H1 (cell line): ENCODE measurements around the gene EDA. TPM values are rescaled to one million over a fixed set of nuclear protein-coding genes. Genes with fewer than 3 reads are reported as not detected.

Source experiments
- CTCF ChIA-PET: fragments of 300-600 bp; sonication (Branson Sonifier 250); formaldehyde crosslinking; loops from one replicate; lab custom pipeline; 2021; ENCODE audit not compliant: partially characterized antibody; lab: Charles Lee
- POLR2A ChIA-PET: fragments of 300-600 bp; sonication (Branson Sonifier 250); formaldehyde crosslinking; loops from one replicate; lab custom pipeline; 2021; ENCODE audit warnings: inconsistent platforms; ENCODE audit not compliant: partially characterized antibody; lab: Charles Lee
- DNase-seq, 2 experiments: peaks; one replicate each; pipeline versions ENCODE4 v3.0.0 to v3.0.0-alpha.2; 2010 to 2022; ENCODE audit warnings: low spot score in 2 of 2, low read depth in 1 of 2, mixed read lengths in 1 of 2
- FAIRE-seq: peaks from 2 replicates; lab custom pipeline; 2011; peaks lifted over from hg19 to GRCh38; lab: Jason Lieb, UNC
- H2AFZ ChIP-seq: 2 replicates; pipeline ENCODE4 v1.8.1; 2012; ENCODE audit warnings: low read length, inconsistent platforms
- H2AK5ac ChIP-seq: 2 replicates; pipeline ENCODE4 v1.6.1; 2013; ENCODE audit warnings: low read depth, low read length
- H2BK120ac ChIP-seq: replicated peaks from 2 replicates; pipeline ENCODE3; 2013; ENCODE audit warnings: low read depth, low read length, inconsistent platforms
- H2BK12ac ChIP-seq: 2 replicates; pipeline ENCODE4 v1.6.1; 2013; ENCODE audit warnings: low read depth, low read length
- H2BK15ac ChIP-seq: 2 replicates; pipeline ENCODE4 v1.6.1; 2013; ENCODE audit warnings: low read length
- H2BK20ac ChIP-seq: 2 replicates; pipeline ENCODE4 v1.6.1; 2013; ENCODE audit warnings: low read length
- H2BK5ac ChIP-seq: 2 replicates; pipeline ENCODE4 v1.6.1; 2013; ENCODE audit warnings: low read depth, low read length
- H3K14ac ChIP-seq: 2 replicates; pipeline ENCODE4 v1.6.1; 2013; ENCODE audit warnings: inconsistent platforms; ENCODE audit not compliant: insufficient read length
- H3K18ac ChIP-seq: 2 replicates; pipeline ENCODE4 v1.6.1; 2013; ENCODE audit warnings: low read length; ENCODE audit errors: extremely low read depth
- H3K23ac ChIP-seq: 2 replicates; pipeline ENCODE4 v1.6.1; 2013; ENCODE audit warnings: inconsistent platforms; ENCODE audit not compliant: insufficient read length
- H3K23me2 ChIP-seq: 2 replicates; pipeline ENCODE4 v1.6.1; 2013; ENCODE audit warnings: low read depth, low read length
- H3K27ac ChIP-seq: 2 replicates; pipeline ENCODE4 v1.6.1; 2011; ENCODE audit warnings: low read depth, low read length, inconsistent platforms
- H3K27me3 ChIP-seq, 4 experiments: replicated peaks in 1 of 4; 1 replicate in 1 of 4; 2 replicates in 3 of 4; pipeline versions ENCODE4 v1.6.1 to v1.8.1; 2011 to 2013; ENCODE audit warnings: low read length in 3 of 4, mild to moderate bottlenecking in 3 of 4, inconsistent platforms in 2 of 4, mixed read lengths in 2 of 4, moderate library complexity in 1 of 4; ENCODE audit not compliant: control insufficient read depth in 3 of 4, insufficient read depth in 3 of 4; ENCODE audit errors: extremely low read depth in 1 of 4
- H3K36me3 ChIP-seq, 4 experiments: 2 replicates each; pipeline versions ENCODE4 v1.6.1 to v1.8.1; 2011 to 2013; ENCODE audit warnings: mild to moderate bottlenecking in 4 of 4, low read length in 3 of 4, moderate library complexity in 2 of 4, control low read depth in 1 of 4, inconsistent platforms in 1 of 4; ENCODE audit not compliant: insufficient read depth in 4 of 4, control insufficient read depth in 2 of 4
- H3K4ac ChIP-seq: replicated peaks from 2 replicates; pipeline ENCODE3; 2013; ENCODE audit warnings: low read length, low read depth, mixed read lengths, inconsistent platforms; ENCODE audit not compliant: insufficient read length
- H3K4me1 ChIP-seq, 4 experiments: replicated peaks in 1 of 4; 1 replicate in 1 of 4; 2 replicates in 3 of 4; pipeline versions ENCODE4 v1.6.1 to v1.8.1; 2011 to 2013; ENCODE audit warnings: low read length in 3 of 4, inconsistent platforms in 2 of 4, mixed read lengths in 1 of 4; ENCODE audit not compliant: insufficient read depth in 4 of 4, control insufficient read depth in 3 of 4
- H3K4me2 ChIP-seq, 2 experiments: 2 replicates each; pipeline versions ENCODE4 v1.6.1 to v1.8.1; 2011 to 2013; ENCODE audit warnings: low read depth in 2 of 2, low read length in 2 of 2, control low read depth in 1 of 2, inconsistent platforms in 1 of 2, mild to moderate bottlenecking in 1 of 2; ENCODE audit not compliant: insufficient read depth in 1 of 2
- H3K4me3 ChIP-seq, 4 experiments: fragments of 200-600, 300-600 bp in 1 of 4; sonication (generic), shearing (Covaris generic), sonication (Bioruptor Twin) in 1 of 4; 2 replicates each; pipeline versions ENCODE4 v1.5.1 to v1.8.1; 2011 to 2016; ENCODE audit warnings: low read length in 4 of 4, low read depth in 3 of 4, control low read depth in 2 of 4, inconsistent platforms in 2 of 4, mild to moderate bottlenecking in 2 of 4, mixed read lengths in 1 of 4, moderate library complexity in 1 of 4; ENCODE audit not compliant: insufficient read depth in 2 of 4; ENCODE audit errors: extremely low read depth in 1 of 4
- H3K56ac ChIP-seq: replicated peaks from 2 replicates; pipeline ENCODE3; 2013; ENCODE audit warnings: low read depth, mild to moderate bottlenecking, mixed read lengths, low read length, inconsistent platforms; ENCODE audit not compliant: insufficient read length
- H3K79me1 ChIP-seq: 2 replicates; pipeline ENCODE4 v1.6.1; 2013; ENCODE audit warnings: low read depth, low read length, control low read depth
- H3K79me2 ChIP-seq, 2 experiments: 2 replicates each; pipeline versions ENCODE4 v1.6.1 to v1.8.1; 2012 to 2013; ENCODE audit warnings: low read length in 2 of 2, mild to moderate bottlenecking in 2 of 2, inconsistent platforms in 1 of 2; ENCODE audit not compliant: insufficient read depth in 2 of 2, control insufficient read depth in 1 of 2
- H3K9ac ChIP-seq, 4 experiments: replicated peaks in 1 of 4; 1 replicate in 1 of 4; 2 replicates in 3 of 4; pipeline versions ENCODE4 v1.6.1 to v1.8.1; 2011 to 2013; ENCODE audit warnings: low read depth in 3 of 4, low read length in 3 of 4, control low read depth in 2 of 4, mild to moderate bottlenecking in 2 of 4, moderate library complexity in 2 of 4, inconsistent platforms in 1 of 4; ENCODE audit errors: extremely low read depth in 1 of 4
- H3K9me3 ChIP-seq, 2 experiments: 2 replicates each; pipeline versions ENCODE4 v1.6.1 to v1.8.1; 2012 to 2013; ENCODE audit warnings: mild to moderate bottlenecking in 2 of 2, moderate library complexity in 2 of 2, control low read depth in 1 of 2, inconsistent platforms in 1 of 2, low read depth in 1 of 2, low read length in 1 of 2, mixed read lengths in 1 of 2; ENCODE audit not compliant: insufficient read depth in 2 of 2
- H4K20me1 ChIP-seq, 2 experiments: replicated peaks in 1 of 2; 2 replicates each; pipeline versions ENCODE3 to v1.8.1; 2011 to 2013; ENCODE audit warnings: inconsistent platforms in 2 of 2, low read length in 2 of 2, mild to moderate bottlenecking in 1 of 2; ENCODE audit not compliant: insufficient read depth in 2 of 2, control insufficient read depth in 1 of 2
- H4K5ac ChIP-seq: 2 replicates; pipeline ENCODE4 v1.6.1; 2013; ENCODE audit warnings: low read length, low read depth, mixed read lengths, inconsistent platforms; ENCODE audit not compliant: insufficient read length
- H4K8ac ChIP-seq: 2 replicates; pipeline ENCODE4 v1.8.0; 2013; ENCODE audit warnings: mild to moderate bottlenecking, moderate library complexity, low read length, inconsistent platforms; ENCODE audit not compliant: insufficient read depth; ENCODE audit errors: extremely low read depth
- H4K91ac ChIP-seq: replicated peaks from 2 replicates; pipeline ENCODE3; 2013; ENCODE audit warnings: low read length, mixed read lengths, inconsistent platforms; ENCODE audit not compliant: insufficient read length
- ASH2L ChIP-seq: fragments of 200-600, 300-600 bp; sonication (generic); IDR thresholded peaks from one replicate; pipeline ENCODE4 v1.7.1; 2017; ENCODE audit warnings: low read length
- BACH1 ChIP-seq: IDR thresholded peaks from 2 replicates; pipeline ENCODE4 v1.6.1; 2012; ENCODE audit warnings: low read length, improper control_type of control experiment
- CEBPB ChIP-seq: IDR thresholded peaks from 2 replicates; pipeline ENCODE4 v1.6.1; 2012; ENCODE audit warnings: low read depth, low read length
- CTCF ChIP-seq, 3 experiments: IDR thresholded peaks; 1 replicate in 2 of 3; 2 replicates in 1 of 3; pipeline versions ENCODE4 v1.5.1 to v1.6.1; 2011; ENCODE audit warnings: low read length in 3 of 3, mild to moderate bottlenecking in 3 of 3, inconsistent platforms in 2 of 3, low read depth in 1 of 3, moderate library complexity in 1 of 3; ENCODE audit not compliant: insufficient read depth in 1 of 3; ENCODE audit errors: control extremely low read depth in 1 of 3
- MAFK ChIP-seq: IDR thresholded peaks from 2 replicates; pipeline ENCODE4 v1.6.1; 2012; ENCODE audit warnings: low read depth, mild to moderate bottlenecking, improper control_type of control experiment, low read length
- MAX ChIP-seq: IDR thresholded peaks from 2 replicates; pipeline ENCODE4 v1.6.1; 2012; ENCODE audit warnings: inconsistent platforms
- RAD21 ChIP-seq, 2 experiments: IDR thresholded peaks in 1 of 2; conservative IDR thresholded peaks in 1 of 2; 2 replicates each; pipeline ENCODE4 v1.6.1; 2011; ENCODE audit warnings: low read depth in 2 of 2, low read length in 2 of 2, improper control_type of control experiment in 1 of 2, inconsistent platforms in 1 of 2, mild to moderate bottlenecking in 1 of 2, moderate library complexity in 1 of 2
- SAP30 ChIP-seq: fragments of 300-600 bp; sonication (generic); IDR thresholded peaks from 2 replicates; pipeline ENCODE4 v1.7.1; 2012; ENCODE audit warnings: low read length, moderate library complexity, mild to moderate bottlenecking, inconsistent platforms; ENCODE audit not compliant: insufficient read depth, insufficient replicate concordance
- SRF ChIP-seq: IDR thresholded peaks from 2 replicates; pipeline ENCODE4 v1.6.1; 2011; ENCODE audit warnings: mild to moderate bottlenecking, low read depth, low read length, moderate library complexity
- TAF1 ChIP-seq: IDR thresholded peaks from 2 replicates; pipeline ENCODE4 v1.6.1; 2011; ENCODE audit warnings: mild to moderate bottlenecking, low read depth, low read length
- WGBS, 2 experiments: shearing (Covaris generic) in 1 of 2; methylation state at CpG; one replicate each; pipeline versions ENCODE4 v1.1.6 to v1.1.7; 2013 to 2015; ENCODE audit warnings: low lambda C conversion rate in 2 of 2, mixed read lengths in 2 of 2, inconsistent platforms in 1 of 2, low coverage in 1 of 2, missing lambda C conversion rate in 1 of 2; ENCODE audit not compliant: insufficient replicate concordance in 2 of 2, insufficient coverage in 1 of 2, insufficient read length in 1 of 2; ENCODE audit errors: extremely low coverage in 1 of 2, missing lambda C conversion rate in 1 of 2; 5-methylcytosine and 5-hydroxymethylcytosine counted together
- polyA plus RNA-seq, 7 experiments: library from polyadenylated mRNA; depleted of rRNA in 3 of 7; stranded (reverse) in 5 of 7; unstranded in 2 of 7; fragments of >200 nt in 5 of 7; fragments of 200-250 nt in 2 of 7; gene quantifications; 1 replicate in 5 of 7; 2 replicates in 1 of 7; 4 replicates in 1 of 7; pipeline versions ENCODE4 v1.2.1 to v1.2.3, GENCODE V29; 2011 to 2013; ENCODE audit warnings: missing spikeins in 2 of 7, mixed read lengths in 2 of 7
- total RNA-seq: library from RNA; stranded (reverse); fragmentation: NEBNext Ultra II Directional; extraction: Animal tissue kit (Norgen Biotek cat#: 25700); gene quantifications from 2 replicates; pipeline ENCODE4 v1.2.1, GENCODE V29; 2021

Gene EDA
- total and polyA plus RNA-seq, 2 of the 8 experiments (the other 6 are each of a cell fraction or from before 2014, with no cell fraction given): 7.5 to 10.5 TPM

GRCh38 chrX:70001708-70002341, 385.9 kb downstream of the EDA start:
- no peaks in the 10 kb centered on the region for H3K79me2 ChIP-seq
- H4K8ac ChIP-seq: no peak overlapping the region
- DNase-seq (no peak), FAIRE-seq (no peak)
- H2BK15ac ChIP-seq: no peak overlapping the region
- H4K91ac ChIP-seq: no peak overlapping the region
- H3K27me3 ChIP-seq: no peaks in the 10 kb centered on the region
- POLR2A ChIA-PET: no interaction called here
- no peaks in the 10 kb centered on the region for H4K20me1 ChIP-seq
- no peak overlapping the region for H3K9ac ChIP-seq
- no peak overlapping the region for H3K14ac ChIP-seq
- H3K4ac ChIP-seq: no peak overlapping the region
- H2BK12ac ChIP-seq: no peak overlapping the region
- H2BK20ac ChIP-seq: no peak overlapping the region
- WGBS, 2 experiments: 96% methylated on average over 3 of the region's 3 CpGs; no CpG with 5 or more reads in 1 of the 2 experiments
- no peak overlapping the region for H2AK5ac ChIP-seq
- H3K9me3 ChIP-seq: peaks cover 0 to 4% of the 10 kb centered on the region in 2 experiments; a peak in 1 of 4 replicates
- no peak overlapping the region for H2AFZ ChIP-seq
- H3K4me1 ChIP-seq: no peaks in the 10 kb centered on the region
- H2BK120ac ChIP-seq: no peak overlapping the region
- H2BK5ac ChIP-seq: no peak overlapping the region
- H3K23ac ChIP-seq: no peak overlapping the region
- no peak overlapping the region for H3K4me3 ChIP-seq
- H3K36me3 ChIP-seq: no peaks in the 10 kb centered on the region
- H4K5ac ChIP-seq: no peak overlapping the region
- no peak overlapping the region for H3K4me2 ChIP-seq
- H3K18ac ChIP-seq: no peak overlapping the region
- H3K56ac ChIP-seq: no peak overlapping the region
- CTCF ChIA-PET: interaction anchor here (1.2 kb wide), 1 partner anchor 29 kb away, joined by 4 read pairs; no protein-coding TSS in a partner anchor
- no peak overlapping the region for H3K27ac ChIP-seq
- no peaks in the 10 kb centered on the region for H3K23me2 ChIP-seq
- H3K79me1 ChIP-seq: no peaks in the 10 kb centered on the region
- TF ChIP-seq ASH2L: no peak
- no peak for TF ChIP-seq RAD21 (IDR thresholded peaks at IDR 0.05 in 1 of 2, conservative IDR thresholded peaks at IDR 0.05 in 1 of 2; ENCODE audit: low read depth in 2 of 2, low read length in 2 of 2)
- TF ChIP-seq BACH1: no peak
- no peak for TF ChIP-seq SAP30
- TF ChIP-seq MAFK: no peak
- TF ChIP-seq TAF1: no peak
- no peak for TF ChIP-seq CTCF (IDR thresholded peaks at IDR 0.05; ENCODE audit: control extremely low read depth in 1 of 3, insufficient read depth in 1 of 3, low read depth in 1 of 3, low read length in 3 of 3)
- no peak for TF ChIP-seq SRF
- TF ChIP-seq CEBPB: no peak
- TF ChIP-seq MAX: no peak
